Left ventricle myocardium inferior (tissue), 1 donor: ENCODE measurements around the gene TSPAN17. TPM values are rescaled to one million over a fixed set of nuclear protein-coding genes. Genes with fewer than 3 reads are reported as not detected.

Experiments used
- DNase-seq: peaks from one replicate; pipeline ENCODE4 v3.0.0-alpha.2; 2020
- H3K27ac ChIP-seq: fragments of 200-600 bp; replicated peaks from 2 replicates; pipeline ENCODE4 v1.8.0; 2021
- H3K27me3 ChIP-seq: fragments of 200-600 bp; 2 replicates; pipeline ENCODE4 v1.8.0; 2021; ENCODE audit warnings: low read depth
- H3K36me3 ChIP-seq: fragments of 200-600 bp; 2 replicates; pipeline ENCODE4 v1.8.0; 2021
- H3K4me1 ChIP-seq: fragments of 200-600 bp; 2 replicates; pipeline ENCODE4 v1.8.0; 2021
- H3K4me3 ChIP-seq: fragments of 200-600 bp; 2 replicates; pipeline ENCODE4 v1.8.0; 2021; ENCODE audit warnings: mild to moderate bottlenecking, moderate library complexity
- H3K9me3 ChIP-seq: fragments of 200-600 bp; replicated peaks from 2 replicates; pipeline ENCODE4 v1.8.0; 2021
- intact Hi-C: fragments of 100-400 bp; cut with micrococcal nuclease; formaldehyde crosslinking; loops from one replicate; pipeline ENCODE4 v1.11.0; 2022
- total RNA-seq: library from RNA; stranded (reverse); fragmentation: NEBNext Ultra II Directional; extraction: Animal tissue kit (Norgen Biotek cat#: 25700); gene quantifications from one replicate; pipeline ENCODE4 v1.2.1, GENCODE V29; 2021
- TF ChIP-seq, protein P1 (sequence below): fragments of 200-600 bp; IDR thresholded peaks from 2 replicates; pipeline ENCODE4 v1.8.0; 2021; ENCODE audit warnings: antibody characterized with exemption, mild to moderate bottlenecking, borderline replicate concordance
- donor health status: DM: no; HTN: yes; CAD: no; lungs with severe emphysema.

TSPAN17 gene
- total RNA-seq, 1 donor from 2014 or later, result 31.0 TPM

GRCh38 chr5:176624142-176624541 is 23.1 kb upstream of the TSPAN17 start:
- Histone ChIP-seq H3K36me3 (no peaks in the 10 kb centered on the region), H3K27me3 (peaks cover 98% of the 10 kb centered on the region), H3K9me3 (no peaks in the 10 kb centered on the region), H3K27ac (no peak overlapping the region), H3K4me1 (peaks cover 27% of the 10 kb centered on the region), H3K4me3 (no peak overlapping the region)
- DNase-seq, result no peak
- TF ChIP-seq, protein P1, sequence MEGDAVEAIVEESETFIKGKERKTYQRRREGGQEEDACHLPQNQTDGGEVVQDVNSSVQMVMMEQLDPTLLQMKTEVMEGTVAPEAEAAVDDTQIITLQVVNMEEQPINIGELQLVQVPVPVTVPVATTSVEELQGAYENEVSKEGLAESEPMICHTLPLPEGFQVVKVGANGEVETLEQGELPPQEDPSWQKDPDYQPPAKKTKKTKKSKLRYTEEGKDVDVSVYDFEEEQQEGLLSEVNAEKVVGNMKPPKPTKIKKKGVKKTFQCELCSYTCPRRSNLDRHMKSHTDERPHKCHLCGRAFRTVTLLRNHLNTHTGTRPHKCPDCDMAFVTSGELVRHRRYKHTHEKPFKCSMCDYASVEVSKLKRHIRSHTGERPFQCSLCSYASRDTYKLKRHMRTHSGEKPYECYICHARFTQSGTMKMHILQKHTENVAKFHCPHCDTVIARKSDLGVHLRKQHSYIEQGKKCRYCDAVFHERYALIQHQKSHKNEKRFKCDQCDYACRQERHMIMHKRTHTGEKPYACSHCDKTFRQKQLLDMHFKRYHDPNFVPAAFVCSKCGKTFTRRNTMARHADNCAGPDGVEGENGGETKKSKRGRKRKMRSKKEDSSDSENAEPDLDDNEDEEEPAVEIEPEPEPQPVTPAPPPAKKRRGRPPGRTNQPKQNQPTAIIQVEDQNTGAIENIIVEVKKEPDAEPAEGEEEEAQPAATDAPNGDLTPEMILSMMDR, result no peak
- intact Hi-C loops, result no loop called here

DNA sequence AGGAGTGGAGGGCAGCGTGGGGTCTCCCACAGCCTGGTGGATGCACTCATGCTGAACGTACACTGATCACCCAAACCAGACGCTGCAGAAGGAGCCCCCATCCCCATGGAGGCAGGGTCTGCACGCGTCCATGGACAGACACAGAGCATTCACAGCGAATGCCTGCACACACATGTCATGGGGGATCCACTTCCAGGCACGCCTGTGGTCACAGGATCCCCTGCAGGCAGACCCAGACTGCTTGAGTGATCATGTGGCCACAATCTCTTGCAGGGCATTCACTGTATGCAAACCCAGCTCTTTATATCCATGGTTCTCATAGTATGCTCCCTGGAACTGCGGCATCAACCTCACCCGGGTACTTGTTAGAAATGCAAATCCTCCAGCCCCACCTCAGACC is 22.3 kb upstream of the TSPAN17 start:
- Histone ChIP-seq H3K36me3 (no peaks in the 10 kb centered on the region), H3K4me3 (no peak overlapping the region), H3K9me3 (no peaks in the 10 kb centered on the region), H3K4me1 (peaks cover 26% of the 10 kb centered on the region), H3K27me3 (peaks cover 98% of the 10 kb centered on the region), H3K27ac (no peak overlapping the region)
- no peak for DNase-seq
- intact Hi-C loops, result no loop called here
- TF ChIP-seq, protein P1, result no peak

GRCh38 chr5:176625512-176625911 is 21.8 kb upstream of the TSPAN17 start:
- peaks cover 98% of the 10 kb centered on the region for H3K27me3 ChIP-seq
- TF ChIP-seq, protein P1, result no peak
- peaks cover 26% of the 10 kb centered on the region for H3K4me1 ChIP-seq
- H3K9me3 ChIP-seq, result no peaks in the 10 kb centered on the region
- H3K4me3 ChIP-seq, result no peak overlapping the region
- intact Hi-C loops, result no loop called here
- no peak overlapping the region for H3K27ac ChIP-seq
- no peak for DNase-seq
- H3K36me3 ChIP-seq, result no peaks in the 10 kb centered on the region

DNA sequence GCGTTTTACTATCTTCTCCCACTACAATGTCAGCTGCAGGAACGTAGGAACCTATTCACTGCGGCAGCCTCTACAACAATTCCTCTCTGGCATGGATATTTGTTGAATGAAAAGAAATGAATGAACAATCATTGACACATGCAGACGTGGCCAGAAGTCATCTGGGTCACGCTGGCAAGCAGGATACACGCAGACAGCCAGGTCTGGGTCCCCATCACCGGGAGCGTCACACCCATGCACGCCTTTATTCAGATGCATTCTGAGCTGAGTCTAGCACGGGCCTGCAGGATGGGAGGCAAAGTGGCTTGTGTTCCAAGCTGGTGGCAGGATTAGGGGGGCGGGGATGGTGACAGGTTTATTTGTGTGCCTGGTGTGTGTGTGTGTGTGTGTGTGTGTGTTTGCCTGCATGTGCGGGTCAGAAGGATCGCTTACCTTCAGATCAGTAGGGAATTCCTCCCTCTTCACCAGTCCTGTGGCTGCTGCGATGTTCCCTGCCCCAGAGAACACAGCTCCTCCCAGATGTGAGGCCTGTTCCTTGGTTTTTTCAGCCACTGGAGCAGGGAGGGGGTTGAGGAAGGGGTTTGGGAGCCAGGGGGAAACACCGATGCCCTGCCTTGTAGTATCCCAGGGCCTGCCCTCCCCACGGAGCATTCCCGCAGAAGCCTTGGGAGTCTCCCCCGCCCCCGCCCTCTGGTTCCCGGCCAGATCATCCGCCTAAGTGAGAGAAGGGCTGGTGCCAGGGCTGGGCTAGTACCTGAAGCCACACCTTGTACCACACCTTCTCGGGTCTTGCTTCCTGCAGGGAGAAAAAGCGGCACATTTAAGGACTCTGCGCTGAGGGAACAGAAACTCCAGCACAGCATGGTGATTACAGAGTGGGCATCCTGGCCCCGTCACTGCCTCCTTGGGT is 21.1 kb upstream of the TSPAN17 start:
- H3K4me3 ChIP-seq, result no peak overlapping the region
- peaks cover 22% of the 10 kb centered on the region for H3K4me1 ChIP-seq
- H3K36me3 ChIP-seq, result no peaks in the 10 kb centered on the region
- TF ChIP-seq, protein P1, result no peak
- H3K27ac ChIP-seq, result no peak overlapping the region
- no peak for DNase-seq
- H3K27me3 ChIP-seq, result peaks cover 98% of the 10 kb centered on the region
- intact Hi-C loops, result no loop called here
- H3K9me3 ChIP-seq, result no peaks in the 10 kb centered on the region

GRCh38 chr5:176626876-176627236 is 20.4 kb upstream of the TSPAN17 start:
- H3K4me3 ChIP-seq, result no peak overlapping the region
- TF ChIP-seq, protein P1, result no peak
- no peaks in the 10 kb centered on the region for H3K36me3 ChIP-seq
- no peak overlapping the region for H3K27ac ChIP-seq
- intact Hi-C loops, result no loop called here
- no peaks in the 10 kb centered on the region for H3K9me3 ChIP-seq
- peaks cover 98% of the 10 kb centered on the region for H3K27me3 ChIP-seq
- no peak for DNase-seq
- H3K4me1 ChIP-seq, result peaks cover 16% of the 10 kb centered on the region
